ENCODE results near the gene MVK. TPM values are rescaled to one million over a fixed set of nuclear protein-coding genes. Genes with fewer than 3 reads are reported as not detected.

MVK gene
- total RNA-seq, 1 donor from 2014 or later = 12.4 TPM

GRCh38 chr12:109596418-109597244 lies 23.0 kb downstream of the MVK start:
- FAIRE-seq = no peak
- peaks cover 3% of the 10 kb centered on the region for H3K9me3 Mint-ChIP-seq (ENCODE audit: unreplicated experiment)
- Histone ChIP-seq H2AFZ (ENCODE audit: low read depth, low read length) (no peak overlapping the region), H3K4me3 (ENCODE audit: insufficient read depth, low read depth, low read length) (no peak overlapping the region), H3K4me2 (ENCODE audit: low read length) (no peak overlapping the region), H3K9me3 (ENCODE audit: insufficient read depth, low read depth, low read length) (no peaks in the 10 kb centered on the region), H3K9ac (ENCODE audit: low read length) (no peak overlapping the region), H3K4me1 (ENCODE audit: insufficient read depth, low read length) (no peaks in the 10 kb centered on the region), H3K79me2 (ENCODE audit: insufficient read depth, low read length) (no peaks in the 10 kb centered on the region), H3K27me3 (ENCODE audit: insufficient read depth, low read length) (no peaks in the 10 kb centered on the region), H3K36me3 (ENCODE audit: insufficient read depth, low read length) (no peaks in the 10 kb centered on the region), H4K20me1 (ENCODE audit: insufficient read depth, low read length) (no peaks in the 10 kb centered on the region), H3K27ac (ENCODE audit: low read depth, low read length) (no peak overlapping the region)
- DNase-seq (ENCODE audit: low read depth) = no peak
- H3K27me3 Mint-ChIP-seq (ENCODE audit: low read depth, unreplicated experiment) = peaks cover 5% of the 10 kb centered on the region
- no peak overlapping the region for H3K4me3 Mint-ChIP-seq (ENCODE audit: unreplicated experiment)
- H3K27ac Mint-ChIP-seq (ENCODE audit: unreplicated experiment) = no peak overlapping the region
- no peak for TF ChIP-seq CTCF (IDR thresholded peaks at IDR 0.05; ENCODE audit: insufficient read depth, low read depth, low read length)
- TF ChIP-seq EZH2 (IDR thresholded peaks at IDR 0.05; ENCODE audit: insufficient read depth, low read length) = no peak
- no peaks in the 10 kb centered on the region for H3K36me3 Mint-ChIP-seq (ENCODE audit: low read depth, unreplicated experiment)
- peaks cover 4% of the 10 kb centered on the region for H3K4me1 Mint-ChIP-seq (ENCODE audit: low read depth, unreplicated experiment)

- no peak overlapping the region for H3K4me3 Mint-ChIP-seq (ENCODE audit: unreplicated experiment)
- H3K9me3 Mint-ChIP-seq (ENCODE audit: unreplicated experiment) = peaks cover 3% of the 10 kb centered on the region
- Histone ChIP-seq H3K27ac (ENCODE audit: low read depth, low read length) (no peak overlapping the region), H3K9me3 (ENCODE audit: insufficient read depth, low read depth, low read length) (no peaks in the 10 kb centered on the region), H3K4me1 (ENCODE audit: insufficient read depth, low read length) (no peaks in the 10 kb centered on the region), H3K36me3 (ENCODE audit: insufficient read depth, low read length) (no peaks in the 10 kb centered on the region), H2AFZ (ENCODE audit: low read depth, low read length) (no peak overlapping the region), H3K27me3 (ENCODE audit: insufficient read depth, low read length) (no peaks in the 10 kb centered on the region), H3K9ac (ENCODE audit: low read length) (no peak overlapping the region), H4K20me1 (ENCODE audit: insufficient read depth, low read length) (no peaks in the 10 kb centered on the region), H3K4me3 (ENCODE audit: insufficient read depth, low read depth, low read length) (no peak overlapping the region), H3K79me2 (ENCODE audit: insufficient read depth, low read length) (no peaks in the 10 kb centered on the region), H3K4me2 (ENCODE audit: low read length) (peak overlapping the region; percentile 73)
- DNase-seq (ENCODE audit: low read depth) = no peak
- peaks cover 4% of the 10 kb centered on the region for H3K4me1 Mint-ChIP-seq (ENCODE audit: low read depth, unreplicated experiment)
- H3K36me3 Mint-ChIP-seq (ENCODE audit: low read depth, unreplicated experiment) = no peaks in the 10 kb centered on the region
- H3K27ac Mint-ChIP-seq (ENCODE audit: unreplicated experiment) = no peak overlapping the region
- TF ChIP-seq EZH2 (IDR thresholded peaks at IDR 0.05; ENCODE audit: insufficient read depth, low read length) (no peak), CTCF (IDR thresholded peaks at IDR 0.05; ENCODE audit: insufficient read depth, low read depth, low read length) (no peak)
- H3K27me3 Mint-ChIP-seq (ENCODE audit: low read depth, unreplicated experiment) = peaks cover 6% of the 10 kb centered on the region
- FAIRE-seq = no peak
Observed at GRCh38 chr12:109597414-109597794, 23.8 kb downstream of the MVK start.

All from astrocyte (in vitro differentiated cells and primary cell).